ENCODE measurements around the gene IGSF8. TPM values are rescaled to one million over a fixed set of nuclear protein-coding genes. Genes with fewer than 3 reads are reported as not detected.

Gene IGSF8
- total RNA-seq, 1 experiment from 2014 or later: 18.8 TPM

DNA sequence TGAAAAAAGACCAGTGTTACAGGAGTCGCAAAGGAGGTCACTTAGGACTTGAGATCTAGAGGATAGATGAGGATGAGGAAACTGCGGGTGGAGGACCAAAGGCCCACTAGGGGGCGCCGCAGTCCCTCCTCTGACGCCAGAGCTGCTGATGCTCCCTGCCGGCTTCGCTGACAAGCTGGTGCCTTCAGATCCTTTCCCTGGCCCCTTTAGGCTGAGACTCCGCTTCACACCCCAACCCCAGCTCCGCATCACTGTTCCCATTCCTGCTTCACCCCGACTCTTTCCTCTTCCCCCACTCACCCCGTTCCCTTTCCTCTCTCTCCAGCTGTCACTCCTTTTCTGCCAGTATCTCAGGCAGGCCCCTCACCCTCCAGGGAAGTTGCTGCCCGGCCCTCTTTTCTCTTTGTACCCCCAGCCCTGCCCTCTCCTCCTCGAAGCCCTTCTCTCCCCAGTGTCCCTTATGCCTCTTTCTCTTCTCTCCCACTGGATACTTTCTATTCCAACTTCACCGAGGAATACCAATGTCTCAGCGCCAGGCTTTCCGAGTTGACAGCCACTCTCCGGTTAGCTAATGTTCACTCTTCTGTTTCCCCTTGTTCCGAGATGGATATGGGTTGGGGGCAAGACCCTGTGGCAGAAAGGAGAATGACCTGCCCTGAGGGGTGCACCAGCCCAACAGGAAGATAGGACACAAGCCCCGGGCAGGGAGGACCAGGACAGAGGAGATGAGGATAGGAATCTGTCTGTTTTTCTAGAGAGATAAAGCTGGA, 12.5 kb downstream of the IGSF8 start:
- in situ Hi-C loops (cut with HindIII; ENCODE audit: low pct_unique_long_range_greater_than_20kb, low sequenced_read_pairs): no loop called here

DNA sequence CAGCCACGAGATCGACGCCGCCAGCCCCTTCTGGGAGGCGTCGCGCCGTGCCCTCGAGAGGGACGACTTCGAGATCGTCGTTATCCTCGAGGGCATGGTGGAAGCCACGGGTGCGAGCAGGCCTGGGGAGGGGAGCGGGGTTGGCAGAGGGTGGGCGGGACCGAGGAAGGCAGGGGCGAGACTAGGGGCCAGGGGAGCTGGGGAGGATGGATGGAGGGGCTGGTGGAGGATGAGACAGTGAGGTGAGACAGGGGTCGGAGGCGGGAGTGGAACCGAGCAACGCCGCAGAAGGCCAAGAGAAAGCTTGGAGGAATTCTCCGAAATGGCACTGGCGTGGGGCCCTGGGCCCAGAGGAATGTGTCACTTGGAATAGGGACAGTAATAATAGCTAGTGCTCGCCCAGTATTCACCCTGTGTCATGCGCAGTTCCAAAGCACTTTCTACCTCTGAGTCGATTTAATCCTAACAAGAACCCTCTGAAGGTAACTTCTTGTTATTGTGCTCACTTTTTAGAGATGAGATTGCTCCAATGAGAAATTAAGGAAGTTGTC, 13.6 kb downstream of the IGSF8 start:
- Histone ChIP-seq H3K27ac (ENCODE audit: low read length) (no peak overlapping the region), H3K36me3 (ENCODE audit: control insufficient read depth, insufficient read depth, low read length) (no peaks in the 10 kb centered on the region), H3K9me3 (ENCODE audit: control insufficient read depth, insufficient read depth, low read depth, low read length) (no peaks in the 10 kb centered on the region), H3K27me3 (ENCODE audit: control insufficient read depth, insufficient read depth, low read length) (peaks cover 23% of the 10 kb centered on the region), H3K4me3 (ENCODE audit: low read depth in 2 of 2, low read length in 2 of 2) (no peak overlapping the region), H3K4me1 (ENCODE audit: control insufficient read depth, insufficient read depth, low read length) (no peaks in the 10 kb centered on the region)
- ChIA-PET CTCF (interaction anchor here (0.6 to 1.9 kb wide), 6 partner anchors 27 to 340 kb away, joined by 3 to 13 read pairs (median 6); no protein-coding TSS in a partner anchor), POLR2A (no interaction called here)
- TF ChIP-seq TCF7L2 (IDR thresholded peaks at IDR 0.05; ENCODE audit: low read depth, low read length): no peak
- TF ChIP-seq, protein P1, sequence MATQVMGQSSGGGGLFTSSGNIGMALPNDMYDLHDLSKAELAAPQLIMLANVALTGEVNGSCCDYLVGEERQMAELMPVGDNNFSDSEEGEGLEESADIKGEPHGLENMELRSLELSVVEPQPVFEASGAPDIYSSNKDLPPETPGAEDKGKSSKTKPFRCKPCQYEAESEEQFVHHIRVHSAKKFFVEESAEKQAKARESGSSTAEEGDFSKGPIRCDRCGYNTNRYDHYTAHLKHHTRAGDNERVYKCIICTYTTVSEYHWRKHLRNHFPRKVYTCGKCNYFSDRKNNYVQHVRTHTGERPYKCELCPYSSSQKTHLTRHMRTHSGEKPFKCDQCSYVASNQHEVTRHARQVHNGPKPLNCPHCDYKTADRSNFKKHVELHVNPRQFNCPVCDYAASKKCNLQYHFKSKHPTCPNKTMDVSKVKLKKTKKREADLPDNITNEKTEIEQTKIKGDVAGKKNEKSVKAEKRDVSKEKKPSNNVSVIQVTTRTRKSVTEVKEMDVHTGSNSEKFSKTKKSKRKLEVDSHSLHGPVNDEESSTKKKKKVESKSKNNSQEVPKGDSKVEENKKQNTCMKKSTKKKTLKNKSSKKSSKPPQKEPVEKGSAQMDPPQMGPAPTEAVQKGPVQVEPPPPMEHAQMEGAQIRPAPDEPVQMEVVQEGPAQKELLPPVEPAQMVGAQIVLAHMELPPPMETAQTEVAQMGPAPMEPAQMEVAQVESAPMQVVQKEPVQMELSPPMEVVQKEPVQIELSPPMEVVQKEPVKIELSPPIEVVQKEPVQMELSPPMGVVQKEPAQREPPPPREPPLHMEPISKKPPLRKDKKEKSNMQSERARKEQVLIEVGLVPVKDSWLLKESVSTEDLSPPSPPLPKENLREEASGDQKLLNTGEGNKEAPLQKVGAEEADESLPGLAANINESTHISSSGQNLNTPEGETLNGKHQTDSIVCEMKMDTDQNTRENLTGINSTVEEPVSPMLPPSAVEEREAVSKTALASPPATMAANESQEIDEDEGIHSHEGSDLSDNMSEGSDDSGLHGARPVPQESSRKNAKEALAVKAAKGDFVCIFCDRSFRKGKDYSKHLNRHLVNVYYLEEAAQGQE (IDR thresholded peaks at IDR 0.05; ENCODE audit: insufficient read depth in 1 of 2, low read depth in 2 of 2, low read length in 1 of 2): no peak
- TF ChIP-seq SIN3A (IDR thresholded peaks at IDR 0.05; ENCODE audit: borderline replicate concordance, insufficient read depth, low read depth, low read length): no peak
- TF ChIP-seq, protein P2, sequence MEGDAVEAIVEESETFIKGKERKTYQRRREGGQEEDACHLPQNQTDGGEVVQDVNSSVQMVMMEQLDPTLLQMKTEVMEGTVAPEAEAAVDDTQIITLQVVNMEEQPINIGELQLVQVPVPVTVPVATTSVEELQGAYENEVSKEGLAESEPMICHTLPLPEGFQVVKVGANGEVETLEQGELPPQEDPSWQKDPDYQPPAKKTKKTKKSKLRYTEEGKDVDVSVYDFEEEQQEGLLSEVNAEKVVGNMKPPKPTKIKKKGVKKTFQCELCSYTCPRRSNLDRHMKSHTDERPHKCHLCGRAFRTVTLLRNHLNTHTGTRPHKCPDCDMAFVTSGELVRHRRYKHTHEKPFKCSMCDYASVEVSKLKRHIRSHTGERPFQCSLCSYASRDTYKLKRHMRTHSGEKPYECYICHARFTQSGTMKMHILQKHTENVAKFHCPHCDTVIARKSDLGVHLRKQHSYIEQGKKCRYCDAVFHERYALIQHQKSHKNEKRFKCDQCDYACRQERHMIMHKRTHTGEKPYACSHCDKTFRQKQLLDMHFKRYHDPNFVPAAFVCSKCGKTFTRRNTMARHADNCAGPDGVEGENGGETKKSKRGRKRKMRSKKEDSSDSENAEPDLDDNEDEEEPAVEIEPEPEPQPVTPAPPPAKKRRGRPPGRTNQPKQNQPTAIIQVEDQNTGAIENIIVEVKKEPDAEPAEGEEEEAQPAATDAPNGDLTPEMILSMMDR (IDR thresholded peaks at IDR 0.05): no peak
- no peak for TF ChIP-seq POLR2AphosphoS5 (IDR thresholded peaks at IDR 0.05; ENCODE audit: low read depth, low read length)
- DNase-seq (ENCODE audit: low read depth, low spot score) (no peak), ATAC-seq (no peak)
- in situ Hi-C loops (cut with HindIII; ENCODE audit: low pct_unique_long_range_greater_than_20kb, low sequenced_read_pairs): no loop called here
- intact Hi-C loops (cut with micrococcal nuclease; ENCODE audit: unreplicated experiment): loop anchor here (2.0 kb wide), 1 partner anchor 38 kb away; no protein-coding TSS in a partner anchor
- BruUV-seq (replicated peaks): no TSS peak

More for the DNA sequence above, 12.5 kb downstream of the IGSF8 start:
- Histone ChIP-seq H3K4me3 (ENCODE audit: low read depth in 2 of 2, low read length in 2 of 2) (no peak overlapping the region), H3K36me3 (ENCODE audit: control insufficient read depth, insufficient read depth, low read length) (no peaks in the 10 kb centered on the region), H3K27ac (ENCODE audit: low read length) (no peak overlapping the region), H3K9me3 (ENCODE audit: control insufficient read depth, insufficient read depth, low read depth, low read length) (no peaks in the 10 kb centered on the region), H3K27me3 (ENCODE audit: control insufficient read depth, insufficient read depth, low read length) (peaks cover 20% of the 10 kb centered on the region), H3K4me1 (ENCODE audit: control insufficient read depth, insufficient read depth, low read length) (no peaks in the 10 kb centered on the region)
- POLR2A ChIA-PET: interaction anchor here (0.6 kb wide), 1 partner anchor 46 kb away, joined by 6 read pairs; no protein-coding TSS in a partner anchor
- no TSS peak for BruUV-seq (replicated peaks)
- TF ChIP-seq, protein P2 (IDR thresholded peaks at IDR 0.05): peak; percentile 91
- TF ChIP-seq POLR2AphosphoS5 (IDR thresholded peaks at IDR 0.05; ENCODE audit: low read depth, low read length): no peak
- ATAC-seq (peak; percentile 82), DNase-seq (ENCODE audit: low read depth, low spot score) (no peak)
- CTCF ChIA-PET: interaction anchor here (0.6 to 1.9 kb wide), 4 partner anchors 28 to 206 kb away, joined by 3 to 13 read pairs (median 4); no protein-coding TSS in a partner anchor
- intact Hi-C loops (cut with micrococcal nuclease; ENCODE audit: unreplicated experiment): loop anchor here (2.0 kb wide), 1 partner anchor 39 kb away; no protein-coding TSS in a partner anchor
